ENCODE data around the gene TMEM178A.

DNA sequence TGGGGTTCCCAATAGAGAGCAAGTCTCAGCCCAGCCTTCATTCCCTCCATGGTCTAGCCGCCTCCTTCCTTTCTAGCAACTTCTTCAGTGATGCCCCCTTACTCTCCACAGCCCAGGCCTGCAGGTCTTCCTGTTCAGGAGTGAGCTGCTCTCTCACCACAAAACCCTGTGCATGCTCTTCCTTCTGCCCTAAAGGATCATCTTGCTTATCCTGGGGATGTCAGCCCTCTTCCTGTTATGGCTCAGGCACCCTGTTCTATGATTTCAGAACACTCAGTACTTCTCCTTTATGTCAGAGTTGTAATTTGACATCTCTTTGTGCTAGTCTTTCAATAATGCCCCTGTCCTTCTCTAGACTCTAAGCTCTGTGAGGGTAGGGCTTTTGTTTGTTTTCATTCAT is 19.4 kb downstream of the TMEM178A start:
- no peak for TF ChIP-seq POLR2AphosphoS5 (IDR thresholded peaks at IDR 0.05; ENCODE audit: borderline replicate concordance, low read depth, low read length)
- TF ChIP-seq EZH2 (IDR thresholded peaks at IDR 0.05), result no peak

Measured in SK-N-MC (cell line).